HG03432 (cell line): ENCODE measurements around the gene SPATA3.

Source experiments
- ATAC-seq: cut with Tn5 transposase; IDR thresholded peaks from one replicate; pipeline ENCODE4 v1.9.1; 2021; ENCODE audit warnings: mild to moderate bottlenecking, moderate library complexity; ENCODE audit not compliant: unreplicated experiment

The SPATA3 gene

DNA sequence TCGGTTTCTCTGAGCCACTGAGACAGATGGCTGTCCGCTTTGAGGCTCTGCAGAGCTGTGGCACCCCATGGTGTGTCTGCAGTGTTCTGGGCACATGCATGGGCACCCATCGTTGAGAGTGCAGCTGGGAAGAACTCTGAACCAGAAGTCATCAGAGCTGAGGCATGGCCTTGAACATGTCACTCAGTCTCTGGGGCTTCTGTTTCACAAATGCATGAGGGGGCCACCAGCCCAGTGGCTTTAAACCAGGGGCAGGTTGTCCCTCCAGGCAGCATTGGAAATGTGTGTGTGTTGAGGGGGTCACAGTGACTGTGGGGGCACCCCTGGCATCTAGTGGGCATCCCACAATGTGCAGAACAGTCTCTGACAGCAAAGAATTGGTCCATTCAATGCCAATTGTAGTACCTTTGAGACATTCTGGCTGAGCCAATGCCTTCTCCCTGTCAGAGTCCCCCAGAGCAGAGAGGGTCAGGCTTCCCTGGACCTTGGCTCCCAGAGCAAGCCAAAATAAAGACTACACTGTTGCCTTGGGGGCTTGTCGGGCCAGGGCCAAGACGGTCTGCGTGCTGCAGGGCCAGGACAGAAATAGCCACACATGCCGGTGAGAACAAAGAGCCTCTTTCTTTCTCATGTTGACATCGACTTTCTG is 51.5 kb downstream of the SPATA3 start:
- no peak for ATAC-seq

DNA sequence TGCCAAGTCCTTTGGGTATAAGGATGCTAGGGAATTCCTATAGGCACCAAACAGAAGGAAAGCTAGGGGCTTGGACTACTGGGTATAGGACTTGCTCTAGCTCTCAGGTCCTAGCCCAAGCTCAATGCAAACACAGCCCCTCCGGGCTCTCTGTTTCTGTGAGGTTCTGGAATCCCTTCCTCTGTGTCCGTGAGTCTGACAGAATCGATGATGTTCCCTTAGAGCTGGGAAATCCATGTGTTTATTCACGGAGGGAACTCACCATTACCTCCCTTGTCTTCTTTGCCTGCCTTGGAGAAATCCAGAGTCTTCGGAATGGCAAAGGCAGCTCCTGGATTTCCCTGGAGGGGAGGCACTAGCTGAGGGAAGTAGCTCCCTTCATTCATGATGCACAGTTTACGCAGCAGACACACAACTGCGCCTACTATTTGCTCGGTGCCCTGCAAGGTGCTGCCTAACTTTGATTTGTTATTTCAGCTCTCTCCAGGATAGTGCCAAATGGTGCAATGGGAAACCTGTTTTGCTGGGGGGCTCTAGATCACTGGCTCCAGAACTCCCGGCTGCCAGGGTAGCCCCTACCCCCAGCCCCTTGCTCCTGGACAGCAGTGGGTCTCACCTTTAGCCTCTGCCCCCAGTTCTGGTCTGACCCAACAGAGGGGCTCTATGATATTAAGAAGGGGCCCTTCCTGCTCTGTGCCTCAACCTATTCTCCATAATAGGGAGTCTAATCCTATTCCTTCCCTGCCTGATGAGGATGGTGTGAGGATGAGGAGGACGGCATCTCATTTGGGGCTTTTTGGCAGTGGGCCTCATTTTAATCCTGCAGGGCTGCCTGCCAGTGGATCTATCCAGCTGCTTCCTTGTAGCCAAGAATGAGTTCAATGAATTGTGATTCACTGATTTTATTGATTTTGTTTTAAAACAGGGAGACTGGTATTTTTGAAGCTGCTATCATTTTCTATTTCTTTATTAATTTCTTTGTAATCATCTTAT is 52.3 kb downstream of the SPATA3 start:
- ATAC-seq: no peak

DNA sequence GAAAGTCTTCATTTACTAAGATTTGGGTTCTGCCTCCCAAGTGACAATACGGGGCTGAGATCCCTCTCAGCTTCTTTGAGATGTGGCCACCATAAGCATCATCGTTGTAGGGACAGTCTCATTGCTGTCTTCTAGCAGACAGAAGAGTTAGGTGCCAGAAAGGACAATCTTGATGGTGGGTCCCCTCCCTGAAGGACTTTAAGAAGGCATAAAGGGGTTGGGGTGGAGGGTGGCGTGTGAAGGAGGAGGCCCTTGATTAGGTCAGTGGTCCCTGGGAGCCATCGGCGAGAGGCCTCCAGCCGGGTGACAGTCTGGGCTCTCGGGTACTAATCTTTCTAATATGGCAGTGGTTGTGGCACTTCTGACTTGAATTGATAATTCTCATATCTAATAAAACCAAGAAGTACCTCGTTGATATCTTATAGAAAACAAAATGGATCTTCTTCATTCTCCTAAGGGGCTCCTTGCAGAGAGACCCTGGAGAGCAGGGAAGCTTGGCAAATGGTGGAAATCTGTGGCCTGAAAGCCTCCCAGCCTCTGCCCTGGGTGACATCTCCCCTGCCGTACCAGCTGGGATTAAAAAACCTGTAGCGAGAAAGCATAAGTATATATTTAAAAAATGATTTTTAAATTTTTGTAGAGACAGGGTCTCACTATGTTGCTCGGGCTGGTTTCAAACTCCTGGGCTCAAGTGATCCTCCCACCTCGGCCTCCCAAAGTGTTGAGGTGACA is 53.5 kb downstream of the SPATA3 start:
- no peak for ATAC-seq

DNA sequence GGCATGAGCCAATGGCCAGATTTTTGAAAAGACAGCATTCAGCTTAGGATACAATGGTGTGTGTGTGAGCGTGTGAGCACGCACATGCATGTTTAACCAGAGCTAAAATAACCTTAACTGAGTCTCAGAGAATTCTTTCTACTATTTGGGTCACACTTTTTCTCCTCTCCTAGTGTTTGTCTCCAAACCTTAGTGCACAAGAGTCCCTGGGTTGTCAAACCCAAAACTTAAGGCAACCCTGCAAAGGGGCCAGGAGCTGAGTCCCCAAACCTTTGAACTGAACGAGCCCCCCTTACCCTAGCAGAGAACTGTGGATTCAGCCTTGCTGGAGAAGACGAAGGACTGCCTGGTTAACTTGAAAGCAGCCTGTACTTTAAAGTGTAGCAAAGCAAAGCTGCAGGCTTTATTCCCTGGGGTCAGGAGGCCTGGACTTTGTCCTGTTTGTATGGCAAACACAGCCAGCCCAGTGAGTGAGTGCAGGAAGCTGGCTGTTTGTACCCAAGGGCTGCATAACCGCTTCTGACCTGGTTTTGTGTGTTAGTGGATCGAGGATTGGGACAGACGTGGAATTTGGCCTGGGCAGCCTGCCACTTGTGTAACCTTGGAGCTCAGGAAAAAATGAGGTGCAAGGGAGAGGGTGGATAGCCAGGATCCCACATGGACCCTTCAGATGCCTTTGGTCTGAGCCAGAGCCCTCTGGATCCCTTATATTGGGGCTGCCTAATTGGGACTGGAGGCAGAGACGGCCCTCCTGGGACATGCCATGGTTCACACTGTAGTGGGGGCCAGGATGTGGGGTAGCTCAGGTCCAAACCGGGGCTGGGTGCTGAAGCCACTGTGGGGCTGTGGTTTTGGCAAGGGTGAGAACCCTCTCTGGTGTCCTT is 54.3 kb downstream of the SPATA3 start:
- ATAC-seq: no peak

DNA sequence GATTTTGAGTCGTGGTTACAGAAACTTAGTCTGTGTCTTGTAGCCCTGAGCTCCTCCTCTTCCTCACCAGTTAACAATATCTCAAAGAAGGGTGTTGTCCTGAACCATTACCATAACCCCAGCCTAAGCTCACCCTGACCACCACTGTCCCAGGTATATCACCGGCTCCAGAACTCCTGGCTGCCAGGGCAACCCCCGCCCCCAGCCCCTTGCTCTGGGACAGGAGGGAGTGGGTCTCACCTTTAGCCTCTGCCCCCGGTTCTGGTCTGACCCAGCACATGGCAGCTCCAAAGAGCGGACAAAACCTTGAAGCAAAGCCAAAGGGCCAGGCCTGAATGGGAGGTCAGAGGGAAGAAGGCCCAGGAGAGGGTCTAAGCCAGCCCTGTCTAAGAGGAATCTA is 55.2 kb downstream of the SPATA3 start:
- no peak for ATAC-seq

DNA sequence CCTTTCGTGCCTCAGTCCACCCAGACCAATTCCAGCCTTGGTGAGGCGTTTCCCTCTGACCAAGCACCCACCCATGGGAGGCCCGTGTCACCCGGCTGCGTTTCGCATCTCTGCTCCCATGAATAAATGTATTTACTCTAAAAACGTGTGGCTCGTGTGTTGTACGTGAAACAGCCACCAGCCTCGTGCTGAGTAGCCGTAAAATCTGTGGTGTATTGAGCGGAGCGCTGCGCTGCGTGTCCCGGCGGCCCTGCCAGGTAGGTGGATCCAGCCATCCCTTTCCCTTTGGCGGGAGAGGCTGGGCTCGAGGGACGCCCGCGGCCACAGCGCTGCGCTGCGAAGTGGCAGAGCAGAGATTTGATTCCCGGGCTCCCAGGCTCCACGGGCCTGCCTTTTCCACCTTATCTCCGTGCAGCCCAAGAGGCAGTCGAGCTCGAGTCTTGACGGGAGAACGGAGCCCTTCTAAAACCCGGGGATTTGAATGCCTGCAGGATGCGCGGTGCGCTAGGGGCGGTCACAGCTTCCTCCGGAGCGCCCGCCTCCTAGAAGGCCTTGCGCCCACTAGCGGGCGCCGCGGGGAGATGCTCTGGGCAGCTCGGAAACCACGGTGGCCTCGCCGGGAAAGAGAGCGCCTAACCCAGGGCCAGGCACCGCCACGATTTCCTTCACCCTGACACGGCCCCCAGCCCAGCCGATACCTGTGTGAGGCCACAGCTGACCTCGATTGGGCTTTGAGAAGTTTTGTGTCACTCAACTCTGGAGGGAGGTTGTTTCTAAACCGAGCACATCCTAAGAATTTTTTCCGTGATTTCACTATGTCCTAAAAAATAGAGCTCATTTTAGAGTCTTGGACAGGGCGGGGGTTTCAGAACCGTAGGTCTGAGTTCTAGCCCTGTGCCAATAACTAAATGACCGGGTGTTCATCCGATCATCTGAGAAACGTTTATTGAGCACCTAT is 56.9 kb downstream of the SPATA3 start:
- peak; percentile 74 for ATAC-seq

DNA sequence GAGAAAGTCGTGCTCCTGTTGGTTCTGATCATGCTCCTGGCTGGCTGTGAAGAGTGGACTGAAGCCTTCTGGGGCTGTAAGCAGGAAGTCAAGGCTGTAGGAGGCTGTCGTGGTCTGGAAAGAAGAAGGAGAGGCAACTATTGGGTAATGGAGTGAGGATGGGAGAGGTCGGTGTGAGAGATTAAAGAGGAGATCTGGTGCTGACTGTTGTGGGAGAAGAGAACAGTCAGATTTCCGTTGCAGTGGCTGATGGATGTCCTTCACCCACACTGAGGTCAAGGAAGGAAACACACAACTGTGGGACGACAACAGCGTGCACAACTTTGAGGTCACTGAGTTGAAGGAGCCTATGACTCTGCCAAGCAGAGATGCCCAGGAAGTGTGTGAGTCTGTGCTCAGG is 57.9 kb downstream of the SPATA3 start:
- ATAC-seq: no peak

DNA sequence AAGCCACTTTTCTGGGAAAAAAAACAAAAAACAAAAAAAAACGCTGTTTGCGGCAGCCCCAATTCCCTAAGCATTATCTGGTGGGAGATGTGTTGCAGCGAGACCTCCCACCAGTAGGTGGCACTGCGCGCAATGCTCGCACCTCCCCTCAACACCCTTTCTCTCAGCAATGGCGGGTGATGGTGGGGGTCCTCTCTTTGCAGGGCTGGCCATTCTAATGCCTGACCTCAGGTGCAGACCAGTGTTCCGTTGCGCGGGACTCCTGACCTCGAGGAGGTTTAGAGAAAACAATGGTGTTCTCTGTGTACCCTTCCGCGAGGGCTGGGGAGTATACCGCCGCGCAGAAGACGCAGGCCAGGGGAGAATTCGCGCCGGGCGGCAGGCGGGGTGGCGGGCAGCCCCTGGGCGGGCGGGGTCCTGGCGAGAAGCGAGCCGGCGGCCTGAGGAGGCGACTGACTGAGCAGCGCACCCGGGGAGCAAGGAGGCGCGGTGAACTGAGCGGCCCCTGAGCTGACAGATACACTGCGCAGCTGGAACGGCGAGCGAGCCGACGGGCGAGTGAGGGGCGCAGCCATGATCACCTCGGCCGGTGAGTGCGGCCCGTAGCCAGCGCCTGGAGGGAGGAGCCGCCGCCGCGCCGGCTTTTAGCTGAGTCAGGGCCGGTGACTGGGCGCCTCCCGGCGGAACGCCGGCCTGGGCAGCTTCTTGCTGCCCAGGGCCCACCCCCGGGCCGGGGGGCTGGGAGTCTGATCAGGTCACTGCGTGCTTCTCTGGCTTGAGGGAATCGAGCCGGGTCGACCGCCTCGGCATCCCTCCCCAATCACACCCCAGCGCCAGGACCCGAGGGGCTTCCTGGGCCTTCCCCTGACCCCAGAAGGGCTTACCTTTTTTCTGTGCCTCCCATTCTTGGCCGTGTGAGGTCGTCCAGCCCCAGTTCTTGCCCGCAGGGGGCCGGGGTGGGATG is 60.8 kb downstream of the SPATA3 start, which contains the start of gene PSMD1:
TSS of gene PSMD1 (plus strand) at position 415 of the 964 bp plus-strand sequence. CDS start at position 574, 159 bp downstream.
- peak; percentile 82 for ATAC-seq

DNA sequence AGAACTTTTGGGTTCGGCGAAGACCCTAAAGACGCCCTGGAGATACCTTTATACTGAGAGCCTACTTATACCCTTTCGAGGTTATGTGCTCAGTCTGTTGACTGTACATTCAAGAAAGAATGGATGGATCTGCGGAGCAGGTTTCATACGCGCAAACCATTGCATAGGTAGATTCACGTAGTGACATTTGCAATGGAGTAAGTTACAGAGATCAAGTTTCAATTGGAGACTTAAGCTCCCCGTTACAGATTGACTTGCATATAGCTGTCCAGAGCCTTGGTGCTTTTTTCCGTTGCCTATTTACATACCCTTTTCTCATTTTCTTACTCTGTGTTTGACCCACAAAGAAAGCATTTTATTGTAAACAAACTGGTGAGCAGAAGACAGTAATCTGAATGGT is 61.7 kb downstream of the SPATA3 start:
- ATAC-seq: no peak
